GM18870 (cell line): ENCODE measurements around the gene SECTM1.

Source experiments
- ATAC-seq: cut with Tn5 transposase; IDR thresholded peaks from one replicate; pipeline ENCODE4 v1.9.1; 2021; ENCODE audit warnings: moderate library complexity; ENCODE audit not compliant: unreplicated experiment

The SECTM1 gene

GRCh38 chr17:82283208-82283749 lies 50.3 kb downstream of the SECTM1 start:
- no peak for ATAC-seq

DNA sequence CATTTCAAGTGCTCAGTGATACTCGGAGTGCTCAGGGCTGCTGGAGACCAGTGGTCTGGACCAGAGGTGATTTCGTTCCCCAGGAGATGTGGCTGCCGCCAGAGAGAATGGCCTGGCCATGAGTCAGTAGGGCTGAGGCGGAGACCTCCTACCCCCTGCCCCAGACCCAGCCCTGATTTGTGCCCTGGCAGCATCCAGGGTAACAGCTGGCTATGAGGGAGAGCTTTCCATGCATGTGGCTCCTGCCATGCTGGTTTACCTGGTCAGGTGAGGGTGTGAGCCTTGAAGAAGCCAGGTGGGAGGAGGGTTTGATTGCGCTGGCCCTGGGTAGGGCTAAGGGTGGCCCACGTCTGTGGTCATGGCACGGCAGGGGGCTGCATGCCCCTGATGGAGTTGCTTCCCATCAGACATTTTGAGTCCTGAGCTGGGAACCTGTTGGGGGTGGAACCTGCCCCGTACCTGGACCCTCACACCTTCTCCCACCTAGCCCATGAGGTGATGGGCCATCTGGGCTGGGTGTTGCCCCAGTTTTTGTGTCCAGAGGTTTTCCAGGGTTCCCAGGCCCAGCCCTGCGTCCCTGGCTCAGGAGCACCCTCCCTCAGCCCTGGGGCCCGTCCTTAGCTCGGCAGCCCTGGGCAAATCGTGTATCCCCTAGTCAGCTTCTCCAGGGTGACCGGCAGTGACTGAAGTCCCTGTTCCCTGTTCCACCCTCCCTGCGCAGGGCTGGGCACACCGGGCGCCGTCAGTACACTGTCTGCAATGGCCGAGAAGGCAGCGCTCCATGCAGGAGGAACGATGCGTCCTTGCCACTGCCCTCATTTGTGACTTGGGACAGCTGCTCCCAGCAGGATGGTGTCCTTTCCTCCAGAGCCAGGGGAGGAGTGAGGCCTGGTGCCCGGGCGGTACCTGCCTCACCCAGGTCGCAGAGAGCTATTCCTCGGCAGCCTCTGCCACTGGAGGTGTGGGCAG lies 51.0 kb downstream of the SECTM1 start:
- ATAC-seq: no peak

DNA sequence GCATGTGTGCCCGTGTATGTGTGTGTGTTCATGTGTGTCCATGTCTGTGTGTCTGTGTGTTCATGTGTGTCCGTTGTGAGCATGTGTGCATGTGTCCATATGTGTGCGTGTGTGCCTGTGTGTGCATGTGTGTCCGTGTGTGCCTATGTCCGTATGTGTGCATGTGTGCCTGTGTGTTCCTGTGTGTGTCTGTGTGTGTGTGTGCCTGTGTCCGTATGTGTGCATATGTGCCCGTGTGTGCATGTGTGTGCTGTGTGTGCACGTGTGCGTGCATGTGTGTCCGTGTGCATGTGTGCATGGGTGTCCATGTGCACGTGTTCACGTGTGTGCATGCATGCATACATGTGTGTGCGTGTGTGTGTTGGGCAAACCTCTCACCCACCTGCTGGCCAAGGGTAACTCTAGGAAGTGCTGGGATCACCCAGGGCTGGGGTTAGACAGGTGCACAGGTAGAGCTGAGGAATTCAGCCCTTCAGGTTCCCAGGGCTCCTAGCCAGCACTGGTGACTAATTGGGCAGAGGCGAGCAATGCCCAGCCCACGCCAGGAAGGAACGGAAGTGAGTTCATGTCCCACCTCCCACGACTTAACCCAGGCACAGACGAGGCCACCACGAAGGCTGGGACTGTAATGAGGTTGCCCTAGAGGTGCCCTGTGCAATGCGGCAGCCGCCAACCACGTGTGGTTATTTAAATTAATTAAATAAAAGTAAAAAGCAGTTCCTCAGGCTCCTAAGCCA lies 51.9 kb downstream of the SECTM1 start:
- no peak for ATAC-seq

GRCh38 chr17:82281076-82281475 lies 52.5 kb downstream of the SECTM1 start:
- no peak for ATAC-seq

GRCh38 chr17:82280537-82280936 lies 53.0 kb downstream of the SECTM1 start:
- no peak for ATAC-seq

DNA sequence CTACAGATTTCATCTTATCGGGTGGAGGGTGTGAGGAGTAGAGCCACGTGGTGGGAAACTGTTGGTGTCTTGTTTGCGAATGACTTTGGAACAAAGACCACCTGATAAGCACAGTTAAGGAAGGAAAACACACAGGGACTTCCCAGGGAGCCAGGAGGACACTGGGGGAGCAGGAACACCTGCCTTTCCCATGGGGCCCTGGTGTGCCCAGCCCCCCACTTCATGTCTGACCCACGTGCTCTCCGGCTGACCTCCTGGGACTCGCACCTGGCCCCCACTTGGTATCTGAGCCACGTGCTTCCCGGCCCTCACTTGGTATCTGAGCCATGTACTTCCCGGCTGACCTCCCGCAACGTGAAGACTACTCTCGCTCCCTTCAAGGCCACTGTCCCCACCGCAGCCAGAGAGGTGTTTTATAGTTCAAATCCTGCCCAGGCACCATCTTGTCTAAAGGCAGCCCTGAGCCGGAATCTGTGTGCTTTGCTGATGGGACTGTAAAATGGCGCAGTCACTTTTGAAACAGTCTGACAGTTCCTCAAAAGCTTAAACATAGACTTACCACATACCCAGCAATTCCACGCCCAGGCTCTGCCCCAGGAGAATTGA lies 54.7 kb downstream of the SECTM1 start:
- ATAC-seq: no peak

GRCh38 chr17:82278308-82278707 lies 55.3 kb downstream of the SECTM1 start:
- ATAC-seq: no peak

DNA sequence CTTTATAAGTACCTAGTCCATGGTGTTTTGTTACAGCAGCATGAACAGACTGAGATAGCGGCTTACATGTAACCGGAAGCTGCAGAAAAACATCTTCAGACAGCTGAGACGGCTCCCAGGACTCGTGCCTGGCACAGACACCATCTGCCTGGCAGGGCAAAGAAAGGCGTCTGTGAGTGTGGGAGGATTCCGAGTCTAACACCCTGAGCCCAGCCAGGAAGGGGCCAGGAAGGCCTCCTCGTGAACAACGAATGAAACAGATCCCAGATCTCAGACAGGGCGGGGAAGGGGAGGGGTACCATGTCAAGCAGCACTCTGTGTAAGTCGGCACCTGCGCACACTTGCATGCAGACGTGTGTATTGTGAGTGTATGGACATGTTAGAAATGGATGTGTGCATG lies 55.7 kb downstream of the SECTM1 start:
- no peak for ATAC-seq

- no peak for ATAC-seq
Measured at GRCh38 chr17:82276938-82277337, 56.6 kb downstream of the SECTM1 start.

DNA sequence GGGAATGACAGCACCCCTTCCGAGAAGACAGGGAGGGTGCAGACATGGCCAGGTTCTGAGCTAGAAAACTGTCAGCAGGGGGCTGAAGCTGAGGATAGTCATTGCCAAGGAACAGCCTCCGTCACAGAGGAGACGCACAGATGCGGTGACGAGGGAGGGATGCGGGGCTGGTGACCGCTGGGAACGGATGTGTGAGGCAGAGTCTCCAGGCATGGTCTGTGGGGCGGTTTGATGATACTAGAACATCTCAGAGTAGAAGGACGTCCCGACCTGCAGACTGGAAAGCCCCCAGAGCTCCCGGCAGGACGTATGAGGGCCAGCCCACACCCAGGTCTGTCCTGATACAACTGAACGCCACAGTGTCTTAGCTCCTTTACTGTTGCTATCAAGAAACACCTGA lies 58.2 kb downstream of the SECTM1 start:
- no peak for ATAC-seq

DNA sequence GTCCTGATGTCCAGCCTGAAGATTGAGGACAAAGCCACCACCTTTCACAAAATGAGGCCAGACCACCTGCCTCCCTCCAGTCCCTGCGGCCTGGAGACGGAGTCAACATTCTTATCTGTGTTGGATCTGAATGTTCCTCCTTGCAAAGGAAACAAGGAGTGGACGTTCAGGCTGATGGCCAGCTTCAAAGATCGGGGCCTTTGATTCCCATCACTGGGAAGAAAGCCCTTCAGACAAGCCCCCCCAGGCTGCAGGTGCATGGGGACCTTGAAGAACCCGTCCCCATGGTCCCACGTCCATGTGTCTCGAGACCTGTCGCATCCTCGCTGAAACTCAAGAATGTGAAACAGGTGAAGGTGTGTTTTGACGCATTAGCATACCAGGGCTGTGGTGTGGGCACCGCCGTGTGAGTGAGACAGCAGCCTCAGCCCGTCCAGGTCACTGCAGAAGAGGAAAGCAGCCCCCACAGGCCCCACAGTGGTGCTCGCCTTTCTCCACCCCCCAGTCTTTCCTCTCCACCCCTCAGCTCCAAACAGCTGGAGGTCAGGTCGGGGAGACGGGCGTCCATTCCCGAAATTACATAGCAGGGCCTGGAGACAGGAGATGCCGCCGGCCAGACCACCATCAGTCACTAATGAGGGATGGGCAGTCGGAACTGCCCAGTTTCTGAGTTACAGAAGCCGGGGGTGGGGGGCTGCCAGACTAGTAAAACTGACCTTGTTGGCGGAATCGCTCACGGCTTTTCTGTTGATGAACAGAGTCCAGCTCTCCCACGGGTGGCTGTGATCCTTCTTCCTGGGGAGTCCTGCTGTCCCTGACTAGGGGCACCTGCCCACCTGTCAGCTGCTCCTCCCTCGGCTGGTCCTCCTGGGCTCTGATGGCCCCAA lies 59.2 kb downstream of the SECTM1 start:
- ATAC-seq: no peak

GRCh38 chr17:82273327-82274133 lies 60.0 kb downstream of the SECTM1 start, which contains the start of gene CSNK1D:
Gene CSNK1D, minus strand, starts transcription at chr17:82273700. Its CDS starts 319 bp downstream, at chr17:82273381.
- no peak for ATAC-seq

DNA sequence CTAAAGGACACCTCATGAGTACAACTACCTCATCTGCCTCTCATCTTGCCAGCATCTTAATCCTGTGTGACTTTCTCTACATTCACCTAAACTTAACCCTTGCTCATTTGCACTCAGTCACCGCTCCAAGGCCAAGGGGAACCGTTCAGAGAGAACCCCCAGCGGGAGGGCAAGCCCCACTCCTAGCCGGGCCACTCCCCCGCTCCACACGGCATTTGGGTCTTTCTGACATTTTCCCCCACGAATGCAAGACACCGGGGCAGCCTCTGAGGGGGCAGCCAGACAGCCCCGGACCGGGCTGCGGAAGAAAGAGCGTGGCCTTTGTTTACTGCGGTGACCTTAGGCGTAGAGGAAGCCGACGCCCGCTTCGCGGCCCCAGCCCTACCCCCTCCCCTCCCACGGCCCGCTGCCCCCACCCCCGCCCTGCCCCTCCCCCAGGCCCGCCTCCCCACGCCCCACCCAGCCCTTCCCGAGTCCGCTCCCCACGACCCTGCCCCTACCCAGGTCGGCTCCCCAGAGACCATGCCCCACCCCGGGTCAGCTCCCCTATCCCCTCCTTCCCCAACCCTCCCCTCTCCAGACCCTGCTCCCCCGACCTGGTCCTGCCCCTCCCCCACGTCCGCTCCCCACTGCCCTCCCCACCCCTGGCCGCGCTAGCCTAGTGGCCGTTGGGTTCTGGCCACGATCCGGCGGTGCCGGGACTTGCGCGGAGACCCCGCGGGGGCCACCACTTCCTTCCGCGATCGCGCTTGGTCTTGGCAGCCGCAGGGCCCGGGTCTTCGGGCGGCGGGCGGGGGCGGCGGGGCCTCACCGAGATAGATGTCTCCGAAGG lies 60.9 kb downstream of the SECTM1 start:
- ATAC-seq: no peak

GRCh38 chr17:82271401-82271800 lies 62.2 kb downstream of the SECTM1 start:
- no peak for ATAC-seq
